Embryonic facial prominence (tissue), 1 donor: ENCODE measurements around the gene LGSN.
"Not testable (repeated sequence)": the region's sequence is repeated elsewhere in the genome, so short reads cannot be mapped to it uniquely, and the experiment has no call there.

Experiments used
- DNase-seq: peaks from one replicate; pipeline ENCODE4 v3.0.0-alpha.2; 2016; ENCODE audit errors: extremely low spot score

Gene LGSN

GRCh38 chr6:63319939-63320338, at the start of gene LGSN:
Gene LGSN (minus strand): TSS chr6:63319983. CDS start chr6:63319943, 40 bp downstream.
- no peak for DNase-seq

- no peak for DNase-seq
Measured at GRCh38 chr6:63368347-63368746, 48.6 kb upstream of the LGSN start.

- DNase-seq = not testable (repeated sequence)
Measured at GRCh38 chr6:63362500-63363120, 42.8 kb upstream of the LGSN start.

- DNase-seq = not testable (repeated sequence)
Measured at GRCh38 chr6:63357384-63357783, 37.6 kb upstream of the LGSN start.

GRCh38 chr6:63355632-63356031, 35.8 kb upstream of the LGSN start:
- DNase-seq = no peak

- no peak for DNase-seq
Measured at GRCh38 chr6:63353286-63353630, 33.5 kb upstream of the LGSN start.

- no peak for DNase-seq
Measured at GRCh38 chr6:63352544-63353285, 32.9 kb upstream of the LGSN start.

GRCh38 chr6:63352069-63352543, 32.3 kb upstream of the LGSN start:
- no peak for DNase-seq

- no peak for DNase-seq
Measured at GRCh38 chr6:63349401-63349800, 29.6 kb upstream of the LGSN start.

- DNase-seq = no peak
Measured at GRCh38 chr6:63348836-63349235, 29.1 kb upstream of the LGSN start.

GRCh38 chr6:63347599-63347998, 27.8 kb upstream of the LGSN start:
- DNase-seq = no peak

- DNase-seq = no peak
Measured at GRCh38 chr6:63346217-63346835, 26.5 kb upstream of the LGSN start.

GRCh38 chr6:63340351-63340750, 20.6 kb upstream of the LGSN start:
- DNase-seq = no peak

GRCh38 chr6:63334652-63335051, 14.9 kb upstream of the LGSN start:
- not testable (repeated sequence) for DNase-seq

GRCh38 chr6:63333440-63333839, 13.7 kb upstream of the LGSN start:
- no peak for DNase-seq

- DNase-seq = not testable (repeated sequence)
Measured at GRCh38 chr6:63326630-63327029, 6.8 kb upstream of the LGSN start.

- DNase-seq = no peak
Measured at GRCh38 chr6:63322981-63323380, 3.2 kb upstream of the LGSN start.

- no peak for DNase-seq
Measured at GRCh38 chr6:63321821-63322220, 2.0 kb upstream of the LGSN start.

- DNase-seq = no peak
Measured at GRCh38 chr6:63317641-63318040, 2.1 kb downstream of the LGSN start.

- no peak for DNase-seq
Measured at GRCh38 chr6:63316113-63316512, 3.7 kb downstream of the LGSN start.

- no peak for DNase-seq
Measured at GRCh38 chr6:63313111-63313510, 6.7 kb downstream of the LGSN start.

GRCh38 chr6:63307581-63308246, 12.1 kb downstream of the LGSN start:
- DNase-seq = no peak
